Measurements from ENCODE around the gene IFIT2. TPM values are rescaled to one million over a fixed set of nuclear protein-coding genes. Genes with fewer than 3 reads are reported as not detected.
A peak's percentile ranks its signal among the peaks of the same experiment; 100 is the strongest.

Gene IFIT2
- total RNA-seq, 1 experiment from 2014 or later: 31.6 TPM

- BruUV-seq (replicated peaks): no TSS peak
- ATAC-seq: no peak
- peak overlapping the region; percentile 72; the same call in 1 of the 2 replicates for H3K27ac ChIP-seq (ENCODE audit: low read length)
- no peaks in the 10 kb centered on the region for H3K36me3 ChIP-seq (ENCODE audit: control insufficient read depth, insufficient read depth, low read length)
- in situ Hi-C loops (cut with HindIII; ENCODE audit: low pct_unique_long_range_greater_than_20kb, low sequenced_read_pairs): no loop called here
- no peaks in the 10 kb centered on the region for H3K27me3 ChIP-seq (ENCODE audit: control insufficient read depth, insufficient read depth, low read length)
- H3K9me3 ChIP-seq (ENCODE audit: control insufficient read depth, insufficient read depth, low read depth, low read length): no peaks in the 10 kb centered on the region
- POLR2A ChIA-PET: interaction anchor here (1.0 kb wide), 1 partner anchor 21 kb away, joined by 3 read pairs; no protein-coding TSS in a partner anchor
- CTCF ChIA-PET: no interaction called here
- intact Hi-C loops (cut with micrococcal nuclease; ENCODE audit: unreplicated experiment): no loop called here
- TF ChIP-seq CTCF (IDR thresholded peaks at IDR 0.05): no peak
- no peak for TF ChIP-seq SIN3A (IDR thresholded peaks at IDR 0.05; ENCODE audit: borderline replicate concordance, insufficient read depth, low read depth, low read length)
- no peak overlapping the region for H3K4me3 ChIP-seq (ENCODE audit: low read depth in 2 of 2, low read length in 2 of 2)
- DNase-seq (ENCODE audit: low read depth, low spot score): no peak
- H3K4me1 ChIP-seq (ENCODE audit: control insufficient read depth, insufficient read depth, low read length): peaks cover 19% of the 10 kb centered on the region
Observed at GRCh38 chr10:89352802-89353201, 51.0 kb downstream of the IFIT2 start.

GRCh38 chr10:89355394-89355931 lies 53.6 kb downstream of the IFIT2 start:
- DNase-seq (ENCODE audit: low read depth, low spot score): no peak
- H3K36me3 ChIP-seq (ENCODE audit: control insufficient read depth, insufficient read depth, low read length): no peaks in the 10 kb centered on the region
- H3K27ac ChIP-seq (ENCODE audit: low read length): no peak overlapping the region
- in situ Hi-C loops (cut with HindIII; ENCODE audit: low pct_unique_long_range_greater_than_20kb, low sequenced_read_pairs) (no loop called here), intact Hi-C loops (cut with micrococcal nuclease; ENCODE audit: unreplicated experiment) (no loop called here)
- BruUV-seq (replicated peaks): no TSS peak
- H3K4me3 ChIP-seq (ENCODE audit: low read depth in 2 of 2, low read length in 2 of 2): no peak overlapping the region
- CTCF ChIA-PET: no interaction called here
- H3K27me3 ChIP-seq (ENCODE audit: control insufficient read depth, insufficient read depth, low read length): no peaks in the 10 kb centered on the region
- TF ChIP-seq POLR2AphosphoS5 (IDR thresholded peaks at IDR 0.05; ENCODE audit: low read depth, low read length) (no peak), CTCF (IDR thresholded peaks at IDR 0.05) (no peak), REST (IDR thresholded peaks at IDR 0.05; ENCODE audit: insufficient read depth in 1 of 2, low read depth in 2 of 2, low read length in 1 of 2) (no peak), SIN3A (IDR thresholded peaks at IDR 0.05; ENCODE audit: borderline replicate concordance, insufficient read depth, low read depth, low read length) (no peak), TCF7L2 (IDR thresholded peaks at IDR 0.05; ENCODE audit: low read depth, low read length) (no peak)
- no peaks in the 10 kb centered on the region for H3K9me3 ChIP-seq (ENCODE audit: control insufficient read depth, insufficient read depth, low read depth, low read length)
- POLR2A ChIA-PET: no interaction called here
- no peak for ATAC-seq
- H3K4me1 ChIP-seq (ENCODE audit: control insufficient read depth, insufficient read depth, low read length): peaks cover 19% of the 10 kb centered on the region
